GM19324 (cell line): ENCODE measurements around the gene HCAR2.
"Not testable (repeated sequence)": the region's sequence is repeated elsewhere in the genome, so short reads cannot be mapped to it uniquely, and the experiment has no call there.

Experiments used
- ATAC-seq: cut with Tn5 transposase; IDR thresholded peaks from one replicate; pipeline ENCODE4 v1.9.1; 2021; ENCODE audit warnings: mild to moderate bottlenecking, moderate library complexity; ENCODE audit not compliant: unreplicated experiment, low FRiP score

HCAR2 gene

GRCh38 chr12:122721057-122721545, 17.9 kb upstream of the HCAR2 start:
- no peak for ATAC-seq

GRCh38 chr12:122716658-122717057, 13.5 kb upstream of the HCAR2 start, which contains the start of gene HCAR3:
Gene HCAR3, minus strand, starts transcription at chr12:122716811. Its CDS starts 74 bp downstream, at chr12:122716737.
- ATAC-seq: not testable (repeated sequence)

GRCh38 chr12:122715211-122715610, 12.1 kb upstream of the HCAR2 start:
- ATAC-seq: not testable (repeated sequence)

GRCh38 chr12:122713491-122714188, 10.5 kb upstream of the HCAR2 start:
- ATAC-seq: not testable (repeated sequence)

- not testable (repeated sequence) for ATAC-seq
These were observed 8.1 kb upstream of the HCAR2 start for GRCh38 chr12:122711266-122711665.

GRCh38 chr12:122710341-122710740, 7.2 kb upstream of the HCAR2 start:
- ATAC-seq: not testable (repeated sequence)

GRCh38 chr12:122709287-122709686, 6.1 kb upstream of the HCAR2 start:
- ATAC-seq: not testable (repeated sequence)

GRCh38 chr12:122703841-122704240, 684 bp upstream of the HCAR2 start:
- ATAC-seq: not testable (repeated sequence)

- not testable (repeated sequence) for ATAC-seq
These were observed 1.7 kb downstream of the HCAR2 start for GRCh38 chr12:122701481-122701880.

- not testable (repeated sequence) for ATAC-seq
These were observed 3.0 kb downstream of the HCAR2 start for GRCh38 chr12:122700038-122700710.

GRCh38 chr12:122696922-122697321, 6.2 kb downstream of the HCAR2 start:
- ATAC-seq: not testable (repeated sequence)

GRCh38 chr12:122691566-122691965, 11.6 kb downstream of the HCAR2 start:
- no peak for ATAC-seq

GRCh38 chr12:122688291-122688690, 14.9 kb downstream of the HCAR2 start:
- no peak for ATAC-seq

- no peak for ATAC-seq
These were observed 16.1 kb downstream of the HCAR2 start for GRCh38 chr12:122687086-122687485.

GRCh38 chr12:122686538-122686937, 16.6 kb downstream of the HCAR2 start:
- ATAC-seq: no peak

- no peak for ATAC-seq
These were observed 18.8 kb downstream of the HCAR2 start for GRCh38 chr12:122684297-122684813.

GRCh38 chr12:122681814-122682213, 21.3 kb downstream of the HCAR2 start:
- ATAC-seq: no peak

- ATAC-seq: not testable (repeated sequence)
These were observed 22.2 kb downstream of the HCAR2 start for GRCh38 chr12:122680989-122681388.

- ATAC-seq: not testable (repeated sequence)
These were observed 26.4 kb downstream of the HCAR2 start for GRCh38 chr12:122676781-122677180.

GRCh38 chr12:122676015-122676414, 27.1 kb downstream of the HCAR2 start:
- not testable (repeated sequence) for ATAC-seq

GRCh38 chr12:122672515-122672914, 30.6 kb downstream of the HCAR2 start:
- ATAC-seq: no peak
